ENCODE results near the gene RASSF4.

- TF ChIP-seq ZNF274 (IDR thresholded peaks at IDR 0.05; ENCODE audit: low read depth, low read length) (no peak), SIN3A (IDR thresholded peaks at IDR 0.05; ENCODE audit: low read depth) (no peak), EGR1 (IDR thresholded peaks at IDR 0.05; ENCODE audit: low read depth) (no peak), MAX (IDR thresholded peaks at IDR 0.05) (no peak), POLR2AphosphoS5 (IDR thresholded peaks at IDR 0.05; ENCODE audit: low read depth, low read length) (no peak), RAD21 (IDR thresholded peaks at IDR 0.05; ENCODE audit: low read depth) (no peak), REST (IDR thresholded peaks at IDR 0.05; ENCODE audit: low read depth) (no peak)
- TF ChIP-seq, protein P1, sequence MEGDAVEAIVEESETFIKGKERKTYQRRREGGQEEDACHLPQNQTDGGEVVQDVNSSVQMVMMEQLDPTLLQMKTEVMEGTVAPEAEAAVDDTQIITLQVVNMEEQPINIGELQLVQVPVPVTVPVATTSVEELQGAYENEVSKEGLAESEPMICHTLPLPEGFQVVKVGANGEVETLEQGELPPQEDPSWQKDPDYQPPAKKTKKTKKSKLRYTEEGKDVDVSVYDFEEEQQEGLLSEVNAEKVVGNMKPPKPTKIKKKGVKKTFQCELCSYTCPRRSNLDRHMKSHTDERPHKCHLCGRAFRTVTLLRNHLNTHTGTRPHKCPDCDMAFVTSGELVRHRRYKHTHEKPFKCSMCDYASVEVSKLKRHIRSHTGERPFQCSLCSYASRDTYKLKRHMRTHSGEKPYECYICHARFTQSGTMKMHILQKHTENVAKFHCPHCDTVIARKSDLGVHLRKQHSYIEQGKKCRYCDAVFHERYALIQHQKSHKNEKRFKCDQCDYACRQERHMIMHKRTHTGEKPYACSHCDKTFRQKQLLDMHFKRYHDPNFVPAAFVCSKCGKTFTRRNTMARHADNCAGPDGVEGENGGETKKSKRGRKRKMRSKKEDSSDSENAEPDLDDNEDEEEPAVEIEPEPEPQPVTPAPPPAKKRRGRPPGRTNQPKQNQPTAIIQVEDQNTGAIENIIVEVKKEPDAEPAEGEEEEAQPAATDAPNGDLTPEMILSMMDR (IDR thresholded peaks at IDR 0.05 in 2 of 3, conservative IDR thresholded peaks at IDR 0.05 in 1 of 3; ENCODE audit: borderline replicate concordance in 1 of 3, insufficient read depth in 1 of 3, low read depth in 2 of 3, low read length in 2 of 3): no peak
Observed at GRCh38 chr10:44958196-44958897, 1.3 kb upstream of the RASSF4 start.
